Neural cell (in vitro differentiated cells): ENCODE measurements around the gene ARHGEF10L. TPM values are rescaled to one million over a fixed set of nuclear protein-coding genes. Genes with fewer than 3 reads are reported as not detected.

ENCODE experiments used
- H2AFZ ChIP-seq: fragments of 200-600, 300-800 bp; sonication (generic), shearing (Covaris generic); 2 replicates; pipeline ENCODE4 v1.6.0; 2014; ENCODE audit warnings: low read depth, mild to moderate bottlenecking, antibody characterized with exemption, low read length, moderate library complexity
- H3F3A ChIP-seq: fragments of 200-600 bp; shearing (Covaris generic); 2 replicates; pipeline ENCODE4 v1.6.1; 2016; ENCODE audit warnings: mild to moderate bottlenecking, moderate library complexity, mixed read lengths, antibody characterized with exemption, low read length; ENCODE audit not compliant: insufficient read depth, poor library complexity, severe bottlenecking
- H3K27ac ChIP-seq: fragments of 200-600, 300-800 bp; sonication (generic), shearing (Covaris generic); 2 replicates; pipeline ENCODE4 v1.5.1; 2014; ENCODE audit warnings: mild to moderate bottlenecking, low read length, moderate library complexity
- H3K27me3 ChIP-seq: fragments of 300-800, 200-600 bp; sonication (generic), shearing (Covaris generic); 2 replicates; pipeline ENCODE4 v1.6.0; 2014; ENCODE audit warnings: mild to moderate bottlenecking, low read depth, low read length, moderate library complexity; ENCODE audit not compliant: insufficient read depth
- H3K36me3 ChIP-seq: fragments of 300-800, 200-600 bp; sonication (generic), shearing (Covaris generic); 2 replicates; pipeline ENCODE4 v1.5.1; 2014; ENCODE audit warnings: mild to moderate bottlenecking, antibody characterized with exemption, low read length, moderate library complexity; ENCODE audit not compliant: insufficient read depth
- H3K4me2 ChIP-seq: fragments of 300-800, 200-600 bp; sonication (generic), shearing (Covaris generic); 2 replicates; pipeline ENCODE4 v1.6.0; 2014; ENCODE audit warnings: mild to moderate bottlenecking, low read length
- H3K4me3 ChIP-seq: fragments of 300-800, 200-600 bp; sonication (generic), shearing (Covaris generic); 2 replicates; pipeline ENCODE4 v1.5.1; 2014; ENCODE audit warnings: mild to moderate bottlenecking, low read length, moderate library complexity
- H3K79me2 ChIP-seq: fragments of 200-600 bp; shearing (Covaris generic); replicated peaks from 2 replicates; pipeline ENCODE4 v1.6.0; 2014; ENCODE audit warnings: mild to moderate bottlenecking, low read length, moderate library complexity; ENCODE audit not compliant: insufficient read depth
- H3K9ac ChIP-seq: fragments of 300-800, 200-600 bp; sonication (generic), shearing (Covaris generic); 2 replicates; pipeline ENCODE4 v1.6.1; 2016; ENCODE audit warnings: mild to moderate bottlenecking, low read length, mixed read lengths
- H3K9me2 ChIP-seq: fragments of 200-600 bp; shearing (Covaris generic); 2 replicates; pipeline ENCODE4 v1.6.1; 2016; ENCODE audit warnings: mild to moderate bottlenecking, low read length, mixed read lengths; ENCODE audit not compliant: insufficient read depth
- H3K9me3 ChIP-seq: fragments of 200-600, 300-800 bp; sonication (generic), shearing (Covaris generic); 2 replicates; pipeline ENCODE4 v1.6.1; 2016; ENCODE audit warnings: mild to moderate bottlenecking, mixed run types, low read length, moderate library complexity, mixed read lengths
- H4K20me1 ChIP-seq: fragments of 200-600 bp; shearing (Covaris generic); 2 replicates; pipeline ENCODE4 v1.6.1; 2016; ENCODE audit warnings: mild to moderate bottlenecking, mixed run types; ENCODE audit not compliant: insufficient read depth
- EP300 ChIP-seq: fragments of 450-650 bp; conservative IDR thresholded peaks from 2 replicates; pipeline ENCODE4 v1.6.1; 2014; ENCODE audit warnings: antibody characterized with exemption, mild to moderate bottlenecking, moderate library complexity; ENCODE audit not compliant: poor library complexity, severe bottlenecking
- EZH2 ChIP-seq: fragments of 200-600, 300-800 bp; shearing (Covaris generic), sonication (generic); IDR thresholded peaks from 2 replicates; pipeline ENCODE4 v1.6.1; 2014; ENCODE audit warnings: antibody characterized with exemption, low read length, borderline replicate concordance, mild to moderate bottlenecking; ENCODE audit not compliant: insufficient read depth, poor library complexity, severe bottlenecking
- MXI1 ChIP-seq: fragments of 450-650 bp; conservative IDR thresholded peaks from 2 replicates; pipeline ENCODE4 v1.6.1; 2014; ENCODE audit warnings: antibody characterized with exemption, mild to moderate bottlenecking; ENCODE audit not compliant: poor library complexity, severe bottlenecking
- POLR2AphosphoS5 ChIP-seq: IDR thresholded peaks from 2 replicates; pipeline ENCODE4 v1.6.1; 2012
- RAD21 ChIP-seq: fragments of 450-650 bp; conservative IDR thresholded peaks from 2 replicates; pipeline ENCODE4 v1.6.1; 2014; ENCODE audit warnings: antibody characterized with exemption, mild to moderate bottlenecking, moderate library complexity
- SMC3 ChIP-seq: fragments of 450-650 bp; conservative IDR thresholded peaks from 2 replicates; pipeline ENCODE4 v1.6.1; 2014; ENCODE audit warnings: antibody characterized with exemption, mild to moderate bottlenecking, moderate library complexity; ENCODE audit not compliant: poor library complexity
- TAF1 ChIP-seq: IDR thresholded peaks from 2 replicates; pipeline ENCODE4 v1.6.1; 2012; ENCODE audit warnings: low read depth
- polyA plus RNA-seq: library from polyadenylated mRNA; depleted of rRNA; stranded (reverse); fragments of >200 nt; gene quantifications from 2 replicates; pipeline ENCODE4 v1.2.3, GENCODE V29; 2014
- TF ChIP-seq, protein P1 (sequence below): IDR thresholded peaks from 2 replicates; pipeline ENCODE4 v1.6.1; 2012; ENCODE audit warnings: borderline replicate concordance
- TF ChIP-seq, protein P2 (sequence below): fragments of 450-650 bp; IDR thresholded peaks from 2 replicates; pipeline ENCODE4 v1.5.1; 2014; ENCODE audit warnings: antibody characterized with exemption, mild to moderate bottlenecking, moderate library complexity; ENCODE audit not compliant: poor library complexity, severe bottlenecking

The ARHGEF10L gene
- polyA plus RNA-seq, 1 donor from 2014 or later: 123 TPM

DNA sequence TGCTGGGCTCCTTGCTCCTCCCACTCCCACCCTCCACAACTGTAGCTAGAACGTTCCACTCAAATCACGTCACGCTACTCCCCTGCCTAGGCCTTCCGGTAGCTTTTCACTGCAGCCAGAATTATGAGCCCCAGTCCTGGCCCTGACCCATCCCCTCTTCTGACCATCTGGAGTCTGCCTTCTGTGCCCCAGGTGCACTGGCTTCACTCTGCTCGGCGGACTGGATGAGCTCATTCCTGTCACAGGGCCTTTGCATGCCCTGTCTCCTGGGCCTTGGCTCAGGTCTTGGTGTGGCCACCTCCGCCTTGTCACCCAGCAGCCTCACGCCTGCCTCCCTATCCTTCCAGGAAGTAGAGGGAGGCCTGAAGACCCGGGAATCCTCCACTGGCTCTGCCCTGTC, 153.1 kb downstream of the ARHGEF10L start:
- no peaks in the 10 kb centered on the region for H3K9me3 ChIP-seq
- no peak overlapping the region for H3K4me3 ChIP-seq
- TF ChIP-seq TAF1: no peak
- no peak for TF ChIP-seq RAD21
- TF ChIP-seq, protein P1, sequence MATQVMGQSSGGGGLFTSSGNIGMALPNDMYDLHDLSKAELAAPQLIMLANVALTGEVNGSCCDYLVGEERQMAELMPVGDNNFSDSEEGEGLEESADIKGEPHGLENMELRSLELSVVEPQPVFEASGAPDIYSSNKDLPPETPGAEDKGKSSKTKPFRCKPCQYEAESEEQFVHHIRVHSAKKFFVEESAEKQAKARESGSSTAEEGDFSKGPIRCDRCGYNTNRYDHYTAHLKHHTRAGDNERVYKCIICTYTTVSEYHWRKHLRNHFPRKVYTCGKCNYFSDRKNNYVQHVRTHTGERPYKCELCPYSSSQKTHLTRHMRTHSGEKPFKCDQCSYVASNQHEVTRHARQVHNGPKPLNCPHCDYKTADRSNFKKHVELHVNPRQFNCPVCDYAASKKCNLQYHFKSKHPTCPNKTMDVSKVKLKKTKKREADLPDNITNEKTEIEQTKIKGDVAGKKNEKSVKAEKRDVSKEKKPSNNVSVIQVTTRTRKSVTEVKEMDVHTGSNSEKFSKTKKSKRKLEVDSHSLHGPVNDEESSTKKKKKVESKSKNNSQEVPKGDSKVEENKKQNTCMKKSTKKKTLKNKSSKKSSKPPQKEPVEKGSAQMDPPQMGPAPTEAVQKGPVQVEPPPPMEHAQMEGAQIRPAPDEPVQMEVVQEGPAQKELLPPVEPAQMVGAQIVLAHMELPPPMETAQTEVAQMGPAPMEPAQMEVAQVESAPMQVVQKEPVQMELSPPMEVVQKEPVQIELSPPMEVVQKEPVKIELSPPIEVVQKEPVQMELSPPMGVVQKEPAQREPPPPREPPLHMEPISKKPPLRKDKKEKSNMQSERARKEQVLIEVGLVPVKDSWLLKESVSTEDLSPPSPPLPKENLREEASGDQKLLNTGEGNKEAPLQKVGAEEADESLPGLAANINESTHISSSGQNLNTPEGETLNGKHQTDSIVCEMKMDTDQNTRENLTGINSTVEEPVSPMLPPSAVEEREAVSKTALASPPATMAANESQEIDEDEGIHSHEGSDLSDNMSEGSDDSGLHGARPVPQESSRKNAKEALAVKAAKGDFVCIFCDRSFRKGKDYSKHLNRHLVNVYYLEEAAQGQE: no peak
- no peaks in the 10 kb centered on the region for H3K36me3 ChIP-seq
- H4K20me1 ChIP-seq: no peaks in the 10 kb centered on the region
- H3K4me2 ChIP-seq: no peak overlapping the region
- H2AFZ ChIP-seq: no peak overlapping the region
- H3K9me2 ChIP-seq: no peaks in the 10 kb centered on the region
- no peaks in the 10 kb centered on the region for H3F3A ChIP-seq
- no peak overlapping the region for H3K9ac ChIP-seq
- no peak overlapping the region for H3K27ac ChIP-seq
- H3K79me2 ChIP-seq: no peaks in the 10 kb centered on the region
- H3K27me3 ChIP-seq: no peaks in the 10 kb centered on the region

DNA sequence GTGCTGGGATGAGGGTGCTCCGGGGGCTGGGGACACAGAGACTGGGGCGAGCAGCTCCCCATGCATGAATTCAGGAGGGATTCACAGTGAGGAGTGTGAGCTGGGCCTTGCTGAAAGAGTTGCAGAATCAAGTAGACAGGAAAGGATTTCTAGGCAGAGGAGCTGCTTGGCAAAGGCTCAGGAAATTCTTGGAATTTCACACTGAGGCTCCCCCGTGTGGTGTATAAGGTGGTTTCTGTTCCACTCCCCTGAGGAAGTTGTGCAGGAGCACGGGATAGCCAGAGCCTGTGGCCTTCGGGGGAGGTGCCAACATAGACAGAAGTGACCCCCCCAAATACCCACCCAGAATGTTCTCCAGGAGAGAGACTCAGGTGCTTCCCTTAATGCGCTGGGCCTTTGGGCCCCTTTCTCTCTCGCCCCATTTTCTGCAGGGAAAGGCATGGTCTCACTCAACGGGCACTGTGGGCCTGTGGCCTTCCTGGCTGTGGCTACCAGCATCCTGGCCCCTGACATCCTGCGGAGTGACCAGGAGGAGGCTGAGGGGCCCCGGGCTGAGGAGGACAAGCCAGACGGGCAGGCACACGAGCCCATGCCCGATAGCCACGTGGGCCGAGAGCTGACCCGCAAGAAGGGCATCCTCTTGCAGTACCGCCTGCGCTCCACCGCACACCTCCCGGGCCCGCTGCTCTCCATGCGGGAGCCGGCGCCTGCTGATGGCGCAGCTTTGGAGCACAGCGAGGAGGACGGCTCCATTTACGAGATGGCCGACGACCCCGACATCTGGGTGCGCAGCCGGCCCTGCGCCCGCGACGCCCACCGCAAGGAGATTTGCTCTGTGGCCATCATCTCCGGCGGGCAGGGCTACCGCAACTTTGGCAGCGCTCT, 157.2 kb downstream of the ARHGEF10L start:
- Histone ChIP-seq H3K36me3 (no peaks in the 10 kb centered on the region), H3K4me2 (no peak overlapping the region), H3K9ac (no peak overlapping the region), H3K27me3 (no peaks in the 10 kb centered on the region), H3K4me3 (no peak overlapping the region), H3K79me2 (no peaks in the 10 kb centered on the region), H2AFZ (no peak overlapping the region), H3F3A (no peaks in the 10 kb centered on the region), H3K9me3 (no peaks in the 10 kb centered on the region), H3K9me2 (no peaks in the 10 kb centered on the region), H4K20me1 (no peaks in the 10 kb centered on the region), H3K27ac (no peak overlapping the region)
- TF ChIP-seq EZH2: no peak
- TF ChIP-seq SMC3: peak; percentile 32
- TF ChIP-seq RAD21: peak; percentile 30
- TF ChIP-seq TAF1: no peak
- TF ChIP-seq MXI1: no peak
- TF ChIP-seq, protein P1: no peak
- no peak for TF ChIP-seq POLR2AphosphoS5
- TF ChIP-seq, protein P2, sequence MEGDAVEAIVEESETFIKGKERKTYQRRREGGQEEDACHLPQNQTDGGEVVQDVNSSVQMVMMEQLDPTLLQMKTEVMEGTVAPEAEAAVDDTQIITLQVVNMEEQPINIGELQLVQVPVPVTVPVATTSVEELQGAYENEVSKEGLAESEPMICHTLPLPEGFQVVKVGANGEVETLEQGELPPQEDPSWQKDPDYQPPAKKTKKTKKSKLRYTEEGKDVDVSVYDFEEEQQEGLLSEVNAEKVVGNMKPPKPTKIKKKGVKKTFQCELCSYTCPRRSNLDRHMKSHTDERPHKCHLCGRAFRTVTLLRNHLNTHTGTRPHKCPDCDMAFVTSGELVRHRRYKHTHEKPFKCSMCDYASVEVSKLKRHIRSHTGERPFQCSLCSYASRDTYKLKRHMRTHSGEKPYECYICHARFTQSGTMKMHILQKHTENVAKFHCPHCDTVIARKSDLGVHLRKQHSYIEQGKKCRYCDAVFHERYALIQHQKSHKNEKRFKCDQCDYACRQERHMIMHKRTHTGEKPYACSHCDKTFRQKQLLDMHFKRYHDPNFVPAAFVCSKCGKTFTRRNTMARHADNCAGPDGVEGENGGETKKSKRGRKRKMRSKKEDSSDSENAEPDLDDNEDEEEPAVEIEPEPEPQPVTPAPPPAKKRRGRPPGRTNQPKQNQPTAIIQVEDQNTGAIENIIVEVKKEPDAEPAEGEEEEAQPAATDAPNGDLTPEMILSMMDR: peak; percentile 39
- TF ChIP-seq EP300: no peak
